ENCODE measurements around the gene CHRDL1.
A peak's percentile ranks its signal among the peaks of the same experiment; 100 is the strongest.
"Not testable (repeated sequence)": the region's sequence is repeated elsewhere in the genome, so short reads cannot be mapped to it uniquely, and the experiment has no call there.

CHRDL1 gene

GRCh38 chrX:110795645-110796406 lies at the start of gene CHRDL1:
Gene CHRDL1 (minus strand): TSS chrX:110795817. CDS start chrX:110792181, 3,636 bp downstream.
- DNase-seq (ENCODE audit: low read depth, low spot score), result peak; percentile 58

- peak; percentile 54 for DNase-seq (ENCODE audit: low read depth, low spot score)
These were observed 41.4 kb upstream of the CHRDL1 start for GRCh38 chrX:110836982-110837381.

GRCh38 chrX:110836451-110836850 lies 40.8 kb upstream of the CHRDL1 start:
- no peak for DNase-seq (ENCODE audit: low read depth, low spot score)

GRCh38 chrX:110836001-110836400 lies 40.4 kb upstream of the CHRDL1 start:
- DNase-seq (ENCODE audit: low read depth, low spot score), result no peak

- DNase-seq (ENCODE audit: low read depth, low spot score), result no peak
These were observed 30.4 kb upstream of the CHRDL1 start for GRCh38 chrX:110825972-110826371.

GRCh38 chrX:110816543-110816942 lies 20.9 kb upstream of the CHRDL1 start:
- not testable (repeated sequence) for DNase-seq (ENCODE audit: low read depth, low spot score)

- DNase-seq (ENCODE audit: low read depth, low spot score), result no peak
These were observed 10.5 kb upstream of the CHRDL1 start for GRCh38 chrX:110806145-110806544.

- DNase-seq (ENCODE audit: low read depth, low spot score), result no peak
These were observed 9.7 kb upstream of the CHRDL1 start for GRCh38 chrX:110805303-110805702.

GRCh38 chrX:110804446-110804845 lies 8.8 kb upstream of the CHRDL1 start:
- no peak for DNase-seq (ENCODE audit: low read depth, low spot score)

GRCh38 chrX:110803506-110803905 lies 7.9 kb upstream of the CHRDL1 start:
- DNase-seq (ENCODE audit: low read depth, low spot score), result no peak

- DNase-seq (ENCODE audit: low read depth, low spot score), result no peak
These were observed 735 bp upstream of the CHRDL1 start for GRCh38 chrX:110796407-110796697.

GRCh38 chrX:110794601-110795000 lies 1.0 kb downstream of the CHRDL1 start:
- DNase-seq (ENCODE audit: low read depth, low spot score), result no peak

GRCh38 chrX:110791071-110791470 lies 4.5 kb downstream of the CHRDL1 start:
- DNase-seq (ENCODE audit: low read depth, low spot score), result no peak

GRCh38 chrX:110786486-110786885 lies 9.1 kb downstream of the CHRDL1 start:
- DNase-seq (ENCODE audit: low read depth, low spot score), result no peak

- DNase-seq (ENCODE audit: low read depth, low spot score), result no peak
These were observed 35.8 kb downstream of the CHRDL1 start for GRCh38 chrX:110759785-110760184.

- DNase-seq (ENCODE audit: low read depth, low spot score), result no peak
These were observed 36.7 kb downstream of the CHRDL1 start for GRCh38 chrX:110758781-110759422.

- no peak for DNase-seq (ENCODE audit: low read depth, low spot score)
These were observed 40.0 kb downstream of the CHRDL1 start for GRCh38 chrX:110755611-110756010.

- DNase-seq (ENCODE audit: low read depth, low spot score), result no peak
These were observed 40.6 kb downstream of the CHRDL1 start for GRCh38 chrX:110755061-110755460.

- no peak for DNase-seq (ENCODE audit: low read depth, low spot score)
These were observed 45.0 kb downstream of the CHRDL1 start for GRCh38 chrX:110750526-110751189.

GRCh38 chrX:110748256-110748806 lies 47.3 kb downstream of the CHRDL1 start:
- DNase-seq (ENCODE audit: low read depth, low spot score), result no peak

- peak; percentile 21 for DNase-seq (ENCODE audit: low read depth, low spot score)
These were observed 49.6 kb downstream of the CHRDL1 start for GRCh38 chrX:110746014-110746413.

GRCh38 chrX:110745288-110745687 lies 50.3 kb downstream of the CHRDL1 start:
- DNase-seq (ENCODE audit: low read depth, low spot score), result no peak

All from ELF-1 (cell line).